SW 1271 (cell line): ENCODE results near the gene CBFA2T3.

Experiments used
- DNase-seq, 2 experiments: peaks; one replicate each; lab custom pipeline; 2025; lab: John Stamatoyannopoulos, UW

The CBFA2T3 gene

DNA sequence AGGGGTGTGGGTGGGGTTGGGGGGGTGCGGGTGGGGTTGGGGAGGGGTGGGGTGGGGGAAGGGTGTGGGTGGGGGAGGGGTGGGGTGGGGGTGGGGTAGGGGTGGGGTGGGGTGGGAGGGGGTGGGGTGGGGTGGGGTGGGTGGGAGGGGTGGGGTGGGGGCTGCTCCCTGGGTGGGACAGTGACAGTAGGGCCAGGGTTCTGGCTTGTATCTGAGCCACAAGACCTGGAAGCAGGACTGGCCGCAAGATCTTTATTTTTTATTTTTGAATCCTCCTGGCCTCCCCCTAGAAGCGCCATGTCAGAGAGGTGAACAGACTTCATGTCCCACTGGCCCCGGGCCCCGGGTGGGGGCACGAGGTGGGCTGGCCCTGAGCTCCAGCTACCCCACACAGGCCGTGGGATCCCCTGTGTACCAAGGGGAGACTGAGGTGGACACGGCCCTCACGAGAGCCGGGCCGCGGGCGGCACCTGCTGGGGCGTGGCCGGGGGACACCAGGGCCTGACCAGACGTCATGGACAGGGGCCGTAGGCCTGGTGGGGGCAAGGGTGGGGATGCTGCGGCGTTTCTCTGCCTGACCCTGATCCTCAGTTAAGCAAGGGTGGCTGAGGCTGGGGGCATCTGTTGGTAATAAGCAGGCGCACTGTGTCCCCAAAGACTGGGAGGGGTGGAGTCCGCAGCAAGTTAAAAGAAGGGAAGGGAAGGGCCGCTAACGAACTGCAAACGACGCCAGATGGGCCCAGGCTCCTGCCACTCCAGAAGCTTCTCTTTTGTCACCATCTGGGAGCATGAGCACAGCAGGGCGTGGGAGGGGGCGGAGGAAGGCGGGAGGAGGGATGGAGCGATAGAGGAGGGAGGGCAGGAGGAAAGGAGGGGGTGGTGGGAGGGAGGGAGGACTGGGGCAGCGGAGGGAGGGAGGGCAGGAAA, 88.3 kb downstream of the CBFA2T3 start:
- DNase-seq = no peak

DNA sequence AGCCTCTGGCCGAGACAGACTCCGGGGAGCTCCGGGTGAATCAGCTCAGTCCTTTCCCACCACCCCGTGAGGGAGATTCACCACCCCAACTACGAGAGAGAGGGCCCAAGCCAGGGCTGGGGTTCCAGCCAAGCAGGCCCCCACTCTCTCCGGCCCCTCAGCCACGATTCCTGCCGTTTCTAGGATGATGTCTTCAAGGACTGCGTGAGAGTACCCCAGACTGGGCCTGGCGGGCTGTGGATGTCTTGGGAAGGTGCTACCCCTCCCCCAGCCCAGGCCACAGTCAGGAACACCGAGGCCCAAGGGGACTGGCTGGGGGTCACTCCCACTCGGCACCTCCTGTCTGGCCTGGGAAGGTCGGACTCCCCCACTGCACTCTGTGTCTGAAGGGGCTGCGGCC, 89.0 kb downstream of the CBFA2T3 start:
- no peak for DNase-seq

DNA sequence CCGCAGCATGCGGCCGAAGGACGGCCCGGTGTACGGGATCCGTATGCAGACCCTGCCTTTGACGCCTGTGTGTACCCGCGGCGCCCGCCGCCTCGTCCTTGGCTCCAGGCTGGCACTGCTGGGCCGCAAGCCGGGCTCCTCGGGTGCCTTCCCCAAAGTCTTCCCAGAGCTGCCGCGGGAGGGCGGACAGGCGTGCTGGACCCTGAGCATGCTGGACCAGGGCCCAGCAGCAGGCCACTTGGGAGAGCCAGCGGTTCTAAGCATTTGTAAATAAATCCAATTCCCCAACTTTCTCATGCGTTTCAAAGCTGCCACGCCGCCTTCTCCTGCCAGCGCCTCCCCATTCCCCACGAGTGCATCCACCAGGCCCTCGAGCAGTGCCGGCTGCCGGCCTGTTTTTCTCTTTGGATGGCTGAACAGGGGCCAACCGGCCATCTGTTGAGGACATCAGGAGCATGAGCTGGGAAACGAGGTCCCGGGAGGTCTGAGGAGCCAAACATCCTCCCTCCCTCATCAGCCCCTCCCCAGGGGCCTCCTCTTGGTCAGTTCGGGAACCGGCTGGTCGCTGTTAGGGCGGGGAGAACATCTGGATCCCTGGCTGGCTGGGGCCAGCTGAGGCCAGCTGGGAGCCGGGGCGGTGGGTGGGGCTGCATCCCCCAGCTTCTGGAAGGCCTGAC, 90.0 kb downstream of the CBFA2T3 start:
- DNase-seq = no peak

DNA sequence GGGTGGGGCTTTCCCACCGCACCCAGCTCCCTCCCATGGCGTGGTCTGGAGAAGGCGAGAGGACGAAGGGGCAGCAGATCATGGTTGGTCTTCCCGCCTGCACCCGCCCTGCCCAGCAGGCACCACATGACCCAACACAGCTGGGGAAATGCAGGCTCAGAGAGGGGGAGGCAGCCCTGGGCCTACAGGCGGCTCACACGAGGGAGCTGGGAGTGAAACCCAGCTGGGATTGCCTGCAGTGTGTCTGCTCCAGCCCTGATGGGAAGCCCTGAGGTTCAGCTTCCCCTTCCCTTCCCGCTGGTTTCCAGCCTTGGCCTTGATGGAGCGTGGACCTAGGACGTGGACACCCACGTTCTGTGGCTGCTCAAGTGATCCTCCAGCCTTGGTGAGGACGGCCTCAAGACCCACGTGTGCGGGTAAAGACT, 90.6 kb downstream of the CBFA2T3 start:
- no peak for DNase-seq

DNA sequence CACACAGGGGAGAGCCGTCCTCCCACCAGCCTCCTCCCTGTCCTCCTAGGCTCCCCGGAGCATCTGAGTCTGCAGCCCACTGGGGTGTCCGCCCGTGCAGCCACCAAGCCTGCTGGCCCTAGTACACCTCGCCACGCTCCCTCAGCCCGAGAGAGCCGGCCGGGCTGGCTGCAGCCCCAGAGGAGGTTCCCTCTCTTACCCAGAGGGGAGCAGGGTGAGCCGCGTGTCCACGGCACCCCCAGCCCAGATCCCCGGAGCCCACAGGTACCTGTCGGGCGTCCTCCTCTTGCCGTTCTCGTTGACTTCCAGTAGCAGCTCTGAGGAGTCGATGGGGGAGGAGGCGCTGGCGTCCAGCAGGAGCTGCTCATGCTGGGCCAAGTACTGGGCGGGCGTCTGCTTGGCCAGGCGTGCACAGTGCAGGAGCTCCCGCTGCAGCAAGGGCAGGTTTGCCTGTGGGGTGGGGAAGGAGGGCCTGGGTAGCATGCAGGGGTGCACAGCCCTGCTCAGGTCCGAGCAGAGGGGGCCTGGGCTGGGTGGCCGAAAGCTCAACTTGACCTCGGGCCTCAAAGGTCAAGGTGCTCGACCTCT, 91.2 kb downstream of the CBFA2T3 start:
- DNase-seq = no peak

DNA sequence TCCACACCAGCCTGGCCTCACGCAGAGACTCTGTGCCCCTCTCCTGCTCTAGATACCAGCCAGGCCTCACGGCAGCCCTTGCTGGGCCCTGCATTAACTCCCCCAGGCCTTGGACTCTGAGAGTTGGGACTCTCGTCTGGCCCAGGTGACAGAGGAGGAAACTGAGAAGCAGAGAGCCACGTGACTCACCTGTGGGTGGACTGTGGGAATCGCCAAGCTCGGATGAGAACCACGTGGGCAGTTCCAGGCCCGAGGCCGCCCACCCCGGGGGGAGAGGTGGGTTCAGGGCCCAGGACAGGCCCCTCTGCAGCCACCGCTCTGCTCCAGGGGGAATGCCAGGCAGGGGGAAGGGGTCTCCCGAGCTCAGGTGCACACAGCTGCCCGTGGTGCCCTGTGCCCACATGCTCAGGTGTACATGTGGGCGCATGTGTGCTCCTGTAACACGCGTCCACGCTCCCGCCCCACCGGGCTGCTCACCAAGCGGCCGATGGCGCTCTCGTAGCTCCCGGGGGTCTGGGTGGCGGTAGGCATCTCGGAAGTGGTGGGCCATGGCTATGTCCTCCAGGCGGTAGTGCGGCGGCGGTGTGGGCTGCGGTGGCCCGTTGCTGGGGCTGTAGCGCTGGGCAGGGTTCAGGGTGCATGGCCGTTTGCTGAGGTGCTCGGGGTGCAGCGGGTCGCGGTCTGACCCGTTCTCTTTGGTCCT, 92.3 kb downstream of the CBFA2T3 start:
- no peak for DNase-seq

DNA sequence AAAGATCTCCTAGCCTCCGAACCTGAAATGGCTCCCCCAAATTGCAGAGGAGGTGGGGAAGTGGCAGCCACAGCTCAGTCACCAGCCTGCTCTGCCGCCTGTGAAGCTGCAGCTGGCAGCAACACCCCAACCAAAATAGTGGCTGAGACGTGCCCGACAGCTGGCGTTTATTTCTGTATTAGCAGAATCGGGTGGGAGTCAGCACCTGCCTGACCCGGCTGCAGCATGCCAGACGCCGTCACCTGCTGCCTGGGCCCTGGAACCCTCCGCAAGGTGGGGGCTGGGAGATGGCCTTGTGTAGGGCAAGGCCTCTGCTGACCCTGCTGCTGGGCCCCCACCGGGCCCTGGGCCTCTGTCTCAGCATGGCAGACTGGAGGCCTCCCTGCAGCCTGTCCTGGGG, 93.1 kb downstream of the CBFA2T3 start:
- DNase-seq = no peak

DNA sequence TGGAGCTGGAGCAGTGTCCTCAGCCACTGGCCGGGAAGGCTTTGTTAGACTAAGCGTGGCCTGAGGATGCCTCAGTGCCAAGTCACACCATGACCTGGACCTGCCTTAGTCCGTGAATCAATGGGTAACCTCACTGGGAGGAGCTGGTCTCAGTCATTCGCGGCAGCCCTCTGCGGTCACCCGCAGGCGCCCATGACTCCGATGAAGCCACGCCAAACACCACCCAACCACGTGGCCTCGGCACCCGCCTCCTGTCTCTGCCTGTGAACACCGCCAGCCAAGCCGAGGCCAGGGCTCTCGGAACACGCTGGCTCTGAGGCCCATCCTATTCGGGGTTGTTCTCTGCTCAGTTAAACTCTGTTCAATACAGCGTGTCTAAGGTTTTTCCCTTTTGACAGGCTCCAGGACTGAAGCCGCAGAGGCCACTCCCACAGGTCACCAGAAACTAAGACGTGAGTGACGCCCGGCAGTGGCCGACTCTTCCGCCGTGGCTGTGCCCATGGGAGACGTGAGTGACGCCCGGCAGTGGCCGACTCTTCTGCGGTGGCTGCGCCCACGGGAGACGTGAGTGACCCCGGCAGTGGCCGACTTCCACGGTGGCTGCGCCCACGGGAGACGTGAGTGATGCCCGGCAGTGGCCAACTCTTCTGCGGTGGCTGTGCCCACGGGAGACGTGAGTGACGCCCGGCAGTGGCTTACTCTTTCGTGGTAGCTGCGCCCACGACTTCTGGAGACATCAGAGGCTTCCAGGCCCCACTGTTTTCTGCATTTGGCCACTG, 93.7 kb downstream of the CBFA2T3 start:
- DNase-seq = no peak

DNA sequence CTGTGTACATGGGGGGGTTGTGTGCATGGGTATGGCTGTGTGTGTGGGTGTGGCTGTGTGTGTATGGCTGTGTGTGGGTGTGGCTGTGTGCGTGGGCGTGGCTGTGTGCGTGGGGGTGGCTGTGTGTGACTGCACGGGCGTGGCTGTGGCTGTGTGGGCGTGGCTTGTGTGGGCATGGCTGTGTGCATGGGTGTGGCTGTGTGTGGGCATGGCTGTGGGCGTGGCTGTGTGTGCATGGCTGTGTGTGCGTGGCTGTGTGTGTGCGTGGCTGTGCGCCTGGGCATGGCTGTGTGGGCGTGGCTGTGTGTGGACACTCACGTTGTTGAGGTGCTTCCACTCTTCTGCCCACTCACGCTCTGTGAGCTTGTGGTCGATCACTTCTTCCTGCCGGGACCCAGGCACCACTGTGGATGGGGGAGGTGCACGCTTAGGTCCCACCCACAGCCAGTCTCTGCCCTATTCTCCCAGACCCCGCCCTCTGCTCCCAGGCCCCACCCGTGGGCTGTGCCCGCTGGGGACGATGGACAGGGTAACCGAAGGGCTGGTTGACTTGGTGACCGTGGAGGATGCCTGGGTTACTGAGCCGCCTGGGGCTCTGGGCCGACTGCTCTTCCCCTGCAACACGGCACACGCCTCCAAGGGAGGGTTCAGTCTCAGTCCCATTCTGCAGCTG, 94.5 kb downstream of the CBFA2T3 start:
- no peak for DNase-seq

DNA sequence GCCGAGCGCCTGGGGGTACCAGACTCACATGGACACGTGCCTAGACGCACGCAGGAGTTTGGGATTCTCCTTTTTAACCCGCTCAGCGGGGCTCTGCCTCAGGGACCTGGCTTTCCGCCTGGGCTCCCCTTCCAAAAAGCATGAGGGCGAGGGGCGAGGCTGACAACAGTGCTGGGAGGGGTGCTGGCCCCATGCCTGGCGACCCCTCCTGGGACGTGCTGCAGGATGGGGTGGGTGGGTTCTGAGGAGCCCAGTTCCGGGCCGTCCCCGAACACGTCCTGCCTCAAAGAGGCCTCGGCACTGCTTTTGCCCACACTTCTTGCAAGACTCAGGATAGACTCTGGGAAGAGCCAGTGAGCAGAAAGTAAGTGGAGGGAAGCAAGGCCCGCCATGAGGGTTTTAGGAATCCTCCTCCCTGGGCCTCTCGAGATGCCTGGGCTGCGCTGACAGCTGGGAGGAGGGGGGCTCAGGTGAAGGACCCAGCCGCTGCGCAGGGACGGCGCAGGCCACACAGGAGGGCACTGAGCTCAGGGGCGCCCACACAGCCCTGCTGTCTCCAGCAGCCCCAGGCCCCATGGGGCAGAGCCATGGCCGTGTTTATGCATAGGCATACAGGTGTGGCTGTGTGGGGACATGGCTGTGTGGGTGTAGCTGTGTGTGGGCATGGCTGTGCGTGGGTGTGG, 95.2 kb downstream of the CBFA2T3 start:
- no peak for DNase-seq

DNA sequence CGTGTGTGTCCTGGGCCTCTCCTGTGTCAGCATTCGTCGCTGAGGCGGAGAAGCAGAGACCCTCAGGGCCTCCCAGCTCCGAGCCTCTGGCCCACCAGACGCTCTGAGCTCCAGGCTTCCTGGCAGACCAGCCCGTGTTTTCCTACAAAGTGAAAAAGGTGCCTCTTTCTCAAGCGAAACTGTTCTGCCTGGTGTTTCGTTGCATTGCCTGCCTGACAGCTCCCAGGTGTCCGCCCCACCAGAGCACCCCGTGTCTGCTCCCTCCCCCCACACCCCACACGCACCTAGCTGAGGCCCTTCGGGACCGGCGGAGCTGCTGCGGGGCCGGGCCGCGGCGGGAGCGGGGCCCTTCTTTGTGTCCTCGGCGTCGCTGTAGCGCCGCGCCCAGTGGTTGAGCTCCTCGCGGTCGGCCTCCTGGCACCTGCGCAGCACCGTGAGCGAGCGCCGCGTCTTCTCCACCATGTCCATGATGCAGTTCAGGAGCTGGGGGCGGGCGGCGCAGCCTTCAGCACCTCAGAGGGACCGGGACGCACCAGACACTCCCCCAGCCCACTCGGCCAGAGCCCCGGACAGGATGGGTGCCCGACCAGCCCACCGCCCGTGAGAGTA, 95.9 kb downstream of the CBFA2T3 start:
- DNase-seq = no peak

DNA sequence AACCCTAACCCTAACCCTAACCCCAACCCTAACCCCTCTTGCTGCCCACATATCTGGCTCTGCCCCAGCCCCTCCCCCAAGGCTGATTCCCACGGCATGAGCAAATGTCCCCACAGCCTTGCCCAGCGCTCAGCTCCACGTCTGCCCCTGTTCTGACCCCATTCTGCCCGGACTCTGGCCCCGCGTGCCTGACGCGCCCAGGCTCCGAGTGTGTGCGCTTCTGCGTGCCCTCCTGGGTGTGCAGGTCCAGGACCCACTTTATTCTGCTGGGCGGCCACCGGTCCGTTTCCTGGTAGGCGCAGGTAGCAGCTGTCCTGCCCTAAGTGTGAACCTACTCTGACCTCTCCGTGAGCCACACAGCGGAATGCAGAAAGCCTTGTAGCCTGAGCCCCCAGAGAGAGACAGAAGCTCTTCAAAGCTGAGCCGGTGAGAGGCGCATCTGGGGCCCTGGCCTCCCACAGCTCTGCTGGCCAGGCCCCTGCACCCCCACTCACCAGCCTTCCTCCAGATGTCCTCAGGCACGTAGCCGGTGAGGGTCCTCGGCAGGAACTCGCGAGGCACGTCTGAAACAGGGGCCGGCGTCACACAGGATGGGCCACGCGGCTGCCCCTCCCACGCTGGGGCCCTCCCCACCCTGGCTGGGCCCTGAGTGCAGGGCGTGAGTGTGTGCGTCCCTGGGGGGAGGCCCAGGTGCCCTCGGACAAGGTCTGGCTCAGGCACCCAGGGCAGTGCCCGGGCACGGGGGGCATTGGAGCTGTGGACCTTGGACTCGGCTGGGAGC, 96.6 kb downstream of the CBFA2T3 start:
- no peak for DNase-seq

DNA sequence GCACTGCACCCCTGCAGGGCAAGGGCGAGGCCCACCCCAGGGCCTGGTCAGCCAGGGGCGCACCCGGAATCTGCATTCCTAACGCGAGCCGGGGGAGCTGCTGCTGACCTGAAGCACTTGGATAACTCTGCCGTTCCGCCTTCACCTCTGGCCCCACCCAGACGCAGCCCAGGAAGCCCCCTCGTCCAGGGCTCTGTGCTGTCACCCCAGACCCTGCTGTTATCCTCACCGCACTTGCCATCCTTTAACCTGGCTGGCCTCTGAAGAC, 97.3 kb downstream of the CBFA2T3 start:
- no peak for DNase-seq

DNA sequence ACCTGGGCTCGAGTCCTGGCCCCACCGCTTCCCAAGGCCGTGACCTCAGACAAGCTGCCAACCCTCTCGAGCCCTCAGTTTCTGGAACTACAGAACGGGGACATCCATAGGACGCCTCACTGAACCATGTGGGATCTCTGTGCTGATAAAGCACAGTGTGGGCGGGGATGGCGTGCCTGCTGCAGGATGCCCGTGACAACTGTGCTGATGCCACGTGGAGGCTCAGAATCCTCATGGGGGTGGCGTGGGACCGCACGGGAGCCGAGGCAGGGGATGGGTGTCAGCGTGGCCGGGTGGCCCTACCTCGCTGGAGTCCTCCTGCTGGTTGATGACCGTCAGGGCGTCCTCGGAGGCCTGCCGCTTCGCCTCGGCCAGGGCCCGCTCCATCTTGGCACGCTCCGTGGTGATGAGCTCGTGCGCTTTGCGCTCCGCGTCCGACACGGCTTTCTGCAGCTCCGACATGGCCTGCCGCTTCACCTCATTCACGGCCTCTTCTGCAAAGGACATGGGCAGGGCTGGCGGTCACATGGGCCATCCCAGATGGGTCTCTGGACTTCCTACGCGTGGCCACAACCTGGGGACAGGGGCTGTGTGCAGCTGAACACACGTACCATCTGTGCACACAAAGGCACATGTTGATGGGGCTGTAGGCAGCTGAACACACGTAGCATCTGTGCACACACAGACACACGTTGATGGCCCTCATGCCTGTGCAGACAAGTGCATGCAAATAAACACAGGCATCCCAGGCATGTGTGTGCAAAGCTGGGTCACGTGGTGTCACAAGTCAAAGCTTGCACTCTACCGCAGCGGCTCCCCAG, 97.8 kb downstream of the CBFA2T3 start:
- no peak for DNase-seq

DNA sequence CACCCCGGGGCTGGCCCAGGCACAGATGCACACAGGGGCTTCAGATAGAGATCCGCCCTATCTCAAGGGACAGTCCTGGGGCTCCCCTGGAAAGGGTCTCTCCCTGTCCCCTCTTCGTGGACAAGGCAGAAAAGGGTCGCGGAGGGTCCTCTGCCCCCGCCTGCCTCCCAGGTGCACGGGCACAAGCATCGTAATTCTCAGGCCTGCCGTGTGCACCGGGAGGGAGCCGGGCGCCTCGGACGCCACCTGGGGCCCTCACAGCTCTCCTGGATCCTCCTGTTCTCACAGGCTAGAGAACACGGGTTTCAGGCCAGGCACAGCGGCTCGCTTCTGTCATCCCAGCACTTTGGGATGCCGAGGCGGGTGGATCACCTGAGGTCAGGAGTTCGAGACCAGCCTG, 98.7 kb downstream of the CBFA2T3 start:
- DNase-seq = no peak

DNA sequence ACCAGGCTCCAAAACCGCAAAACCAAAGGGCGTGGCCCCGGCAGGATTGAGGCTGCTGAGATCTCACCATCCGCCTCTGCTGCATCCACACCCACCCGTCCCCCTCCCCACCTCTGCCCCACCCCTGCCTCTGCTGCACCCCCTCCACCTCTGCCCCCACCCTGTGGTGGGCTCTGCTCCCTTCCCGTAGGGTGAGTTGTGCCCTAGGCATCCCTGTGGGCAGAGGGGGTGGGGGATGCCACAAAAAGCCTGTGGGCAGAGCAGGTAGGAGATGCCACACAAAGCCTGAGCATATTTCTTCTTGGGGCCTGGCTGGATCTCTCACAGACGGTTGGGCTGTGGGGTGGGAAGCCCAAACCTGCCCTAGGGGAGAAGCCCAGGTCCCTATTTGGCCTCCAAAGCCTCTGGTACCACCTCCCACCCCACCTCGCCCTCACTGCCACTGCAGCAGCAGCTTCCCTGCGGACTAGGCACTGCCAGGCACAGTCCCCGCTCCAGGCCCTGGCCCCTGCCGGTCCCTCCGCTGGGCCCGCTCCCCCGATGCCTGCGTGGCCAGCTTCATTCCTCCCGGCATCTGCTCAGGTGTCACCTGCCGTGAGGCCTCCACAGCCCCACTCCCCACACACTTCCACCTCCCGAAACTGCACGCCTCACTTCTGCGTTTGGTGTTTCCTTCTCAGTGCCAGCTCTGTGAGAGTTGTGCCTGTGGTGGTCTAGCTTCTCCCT, 99.3 kb downstream of the CBFA2T3 start:
- DNase-seq = no peak

DNA sequence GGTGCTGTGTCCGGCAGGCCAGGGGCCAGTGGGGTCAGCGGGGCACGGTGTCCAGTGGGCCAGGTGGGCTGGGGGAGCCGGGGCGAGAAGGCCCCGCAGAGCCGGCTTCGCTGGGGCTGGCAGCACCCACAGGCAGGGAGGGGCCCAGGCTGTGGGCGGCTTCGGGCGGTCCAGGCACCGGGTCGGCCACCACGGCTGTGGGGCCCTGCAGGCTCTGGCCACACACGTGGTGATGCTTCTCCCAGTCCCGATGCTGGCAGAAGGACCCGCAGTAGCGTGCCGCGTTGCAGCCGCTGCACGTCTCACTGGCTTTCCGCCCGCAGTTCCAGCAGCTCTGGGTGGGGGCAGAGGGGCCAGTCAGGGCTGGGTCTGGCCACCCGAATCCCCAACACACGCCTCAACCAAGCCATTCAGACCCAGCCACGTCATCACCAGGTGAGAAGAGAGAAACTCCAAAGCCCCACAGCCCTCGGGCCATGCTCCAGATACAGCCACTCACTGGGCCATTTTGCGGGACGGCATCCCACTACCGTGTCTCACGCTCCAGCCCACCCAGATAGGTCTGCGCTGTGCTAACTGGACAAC, 100.0 kb downstream of the CBFA2T3 start:
- DNase-seq = no peak
